Stimulated activated CD4-positive, alpha-beta T cell treated with anti-CD3 and anti-CD28 coated beads, Interleukin-4, amount 100 ng/mL, for 24 hours (primary cell): Measurements from ENCODE around the gene MCM7.
A peak's percentile ranks its signal among the peaks of the same experiment; 100 is the strongest.

Experiments used
- DNase-seq: peaks from one replicate; pipeline ENCODE4 v3.0.0-alpha.2; 2020

Gene MCM7

GRCh38 chr7:100093054-100093453, 8.1 kb downstream of the MCM7 start:
- DNase-seq = no peak

- DNase-seq = no peak
Measured at GRCh38 chr7:100091411-100092181, 9.6 kb downstream of the MCM7 start.

GRCh38 chr7:100090527-100091410, 10.4 kb downstream of the MCM7 start:
- DNase-seq = no peak

GRCh38 chr7:100089458-100090196, 11.6 kb downstream of the MCM7 start:
- DNase-seq = no peak

GRCh38 chr7:100088621-100089457, 12.4 kb downstream of the MCM7 start, which contains the start of gene COPS6:
COPS6 (plus strand) TSS chr7:100088969; CDS start chr7:100088991, 22 bp downstream.
- peak; percentile 89 for DNase-seq

GRCh38 chr7:100088095-100088620, 13.0 kb downstream of the MCM7 start:
- no peak for DNase-seq

GRCh38 chr7:100087055-100087750, 14.0 kb downstream of the MCM7 start:
- DNase-seq = no peak

- DNase-seq = no peak
Measured at GRCh38 chr7:100085515-100085914, 15.7 kb downstream of the MCM7 start.

- DNase-seq = no peak
Measured at GRCh38 chr7:100082978-100083377, 18.2 kb downstream of the MCM7 start.

GRCh38 chr7:100081535-100082102, 19.6 kb downstream of the MCM7 start, which contains the start of gene ZNF3:
ZNF3 (minus strand) TSS chr7:100081723; CDS start chr7:100077357, 4,366 bp downstream.
- peak; percentile 99 for DNase-seq

GRCh38 chr7:100080907-100081534, 20.2 kb downstream of the MCM7 start:
- no peak for DNase-seq

- DNase-seq = no peak
Measured at GRCh38 chr7:100079024-100079560, 22.1 kb downstream of the MCM7 start.

GRCh38 chr7:100077205-100077604, 24.0 kb downstream of the MCM7 start:
- no peak for DNase-seq

- no peak for DNase-seq
Measured at GRCh38 chr7:100075418-100075817, 25.8 kb downstream of the MCM7 start.

- no peak for DNase-seq
Measured at GRCh38 chr7:100074841-100075240, 26.4 kb downstream of the MCM7 start.

- no peak for DNase-seq
Measured at GRCh38 chr7:100072462-100072861, 28.7 kb downstream of the MCM7 start.

- DNase-seq = no peak
Measured at GRCh38 chr7:100071018-100071723, 30.0 kb downstream of the MCM7 start.

- no peak for DNase-seq
Measured at GRCh38 chr7:100069991-100070390, 31.2 kb downstream of the MCM7 start.

- DNase-seq = no peak
Measured at GRCh38 chr7:100066953-100067352, 34.2 kb downstream of the MCM7 start.
